Lung (tissue), 12 donors: Measurements from ENCODE around the gene LEO1. TPM values are rescaled to one million over a fixed set of nuclear protein-coding genes. Genes with fewer than 3 reads are reported as not detected.

ENCODE experiments used
- ATAC-seq: fragments of 200-7000 bp; cut with Tn5 transposase; one replicate; pipeline ENCODE4 v1.9.1; 2020; ENCODE audit warnings: moderate number of reproducible peaks; ENCODE audit not compliant: insufficient read depth, low FRiP score
- DNase-seq, 3 donors: peaks; one replicate each; pipeline ENCODE4 v3.0.0-alpha.2; 2013 to 2017
- H3K27ac ChIP-seq, 2 donors: one replicate each; pipeline ENCODE4 v1.5.1; 2013; ENCODE audit warnings: mild to moderate bottlenecking in 2 of 2, moderate library complexity in 2 of 2, control low read depth in 1 of 2, inconsistent platforms in 1 of 2, low read depth in 1 of 2, low read length in 1 of 2
- H3K27me3 ChIP-seq, 3 donors: one replicate each; pipeline ENCODE4 v1.5.1; 2013; ENCODE audit warnings: low read length in 2 of 3; ENCODE audit not compliant: control insufficient read depth in 3 of 3, insufficient read depth in 3 of 3
- H3K36me3 ChIP-seq, 4 donors: one replicate each; pipeline ENCODE4 v1.5.1; 2013; ENCODE audit warnings: low read length in 4 of 4, mild to moderate bottlenecking in 1 of 4, moderate library complexity in 1 of 4; ENCODE audit not compliant: control insufficient read depth in 4 of 4, insufficient read depth in 4 of 4
- H3K4me1 ChIP-seq, 5 donors: one replicate each; pipeline ENCODE4 v1.5.1; 2013; ENCODE audit warnings: low read length in 5 of 5, mild to moderate bottlenecking in 2 of 5, moderate library complexity in 1 of 5; ENCODE audit not compliant: control insufficient read depth in 5 of 5, insufficient read depth in 5 of 5
- H3K4me3 ChIP-seq: one replicate; pipeline ENCODE4 v1.5.1; 2013; ENCODE audit warnings: mild to moderate bottlenecking, control low read depth, moderate library complexity
- H3K9ac ChIP-seq, 2 donors: one replicate each; pipeline ENCODE4 v1.5.1; 2013; ENCODE audit warnings: low read length in 2 of 2, control low read depth in 1 of 2; ENCODE audit not compliant: insufficient read depth in 1 of 2
- H3K9me3 ChIP-seq, 4 donors: one replicate each; pipeline ENCODE4 v1.5.1; 2013; ENCODE audit warnings: low read length in 3 of 4, mild to moderate bottlenecking in 1 of 4, moderate library complexity in 1 of 4; ENCODE audit not compliant: control insufficient read depth in 4 of 4, insufficient read depth in 3 of 4
- WGBS, 2 donors: extraction: QIAGEN DNeasy Blood & Tissue Kit; methylation state at CpG; one replicate each; pipeline ENCODE4 v1.1.7; 2013; 5-methylcytosine and 5-hydroxymethylcytosine counted together
- polyA plus RNA-seq, 2 donors: library from polyadenylated mRNA; stranded (reverse); fragments of 200-250 nt; gene quantifications; one replicate each; pipeline ENCODE4 v1.2.1, GENCODE V29; 2013
- total RNA-seq, 2 donors: library from RNA; depleted of rRNA in 1 of 2; stranded (reverse); fragments of >200 nt in 1 of 2; gene quantifications; one replicate each; pipeline ENCODE4 v1.2.1, GENCODE V29; 2014 to 2021
- TF ChIP-seq, protein P1 (sequence below): IDR thresholded peaks from 2 replicates; pipeline ENCODE4 v1.5.1; 2012; ENCODE audit warnings: mild to moderate bottlenecking; ENCODE audit errors: control extremely low read depth, extremely low read depth
- donor health status: control.
- donor health status: control.
- donor health status: Bipolar disorder and iron deficiency.
- donor health status: healthy.
- donor health status: DM: yes; HTN: yes; CAD: no.

Gene LEO1
- total and polyA plus RNA-seq, 4 donors: 7.1 to 25.4 (median 12.3) TPM

- WGBS, 2 donors: 1% methylated on average over 67 to 100 of the region's 100 CpGs
- TF ChIP-seq, protein P1, sequence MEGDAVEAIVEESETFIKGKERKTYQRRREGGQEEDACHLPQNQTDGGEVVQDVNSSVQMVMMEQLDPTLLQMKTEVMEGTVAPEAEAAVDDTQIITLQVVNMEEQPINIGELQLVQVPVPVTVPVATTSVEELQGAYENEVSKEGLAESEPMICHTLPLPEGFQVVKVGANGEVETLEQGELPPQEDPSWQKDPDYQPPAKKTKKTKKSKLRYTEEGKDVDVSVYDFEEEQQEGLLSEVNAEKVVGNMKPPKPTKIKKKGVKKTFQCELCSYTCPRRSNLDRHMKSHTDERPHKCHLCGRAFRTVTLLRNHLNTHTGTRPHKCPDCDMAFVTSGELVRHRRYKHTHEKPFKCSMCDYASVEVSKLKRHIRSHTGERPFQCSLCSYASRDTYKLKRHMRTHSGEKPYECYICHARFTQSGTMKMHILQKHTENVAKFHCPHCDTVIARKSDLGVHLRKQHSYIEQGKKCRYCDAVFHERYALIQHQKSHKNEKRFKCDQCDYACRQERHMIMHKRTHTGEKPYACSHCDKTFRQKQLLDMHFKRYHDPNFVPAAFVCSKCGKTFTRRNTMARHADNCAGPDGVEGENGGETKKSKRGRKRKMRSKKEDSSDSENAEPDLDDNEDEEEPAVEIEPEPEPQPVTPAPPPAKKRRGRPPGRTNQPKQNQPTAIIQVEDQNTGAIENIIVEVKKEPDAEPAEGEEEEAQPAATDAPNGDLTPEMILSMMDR: no peak
- peaks cover 3 to 14% (median 8%) of the 10 kb centered on the region in 5 donors for H3K4me1 ChIP-seq
- H3K27ac ChIP-seq: peak overlapping the region; percentile 97 to 100
- peak overlapping the region; percentile 79 for H3K4me3 ChIP-seq
- no peaks in the 10 kb centered on the region for H3K36me3 ChIP-seq
- peak; percentile 74 for ATAC-seq
- DNase-seq: peak; percentile 79 to 83 (median 82)
- no peaks in the 10 kb centered on the region for H3K27me3 ChIP-seq
- H3K9me3 ChIP-seq: no peaks in the 10 kb centered on the region
- H3K9ac ChIP-seq: peak overlapping the region; percentile 48 to 67
These were observed 48.0 kb upstream of the LEO1 start for GRCh38 chr15:52019394-52020220.

DNA sequence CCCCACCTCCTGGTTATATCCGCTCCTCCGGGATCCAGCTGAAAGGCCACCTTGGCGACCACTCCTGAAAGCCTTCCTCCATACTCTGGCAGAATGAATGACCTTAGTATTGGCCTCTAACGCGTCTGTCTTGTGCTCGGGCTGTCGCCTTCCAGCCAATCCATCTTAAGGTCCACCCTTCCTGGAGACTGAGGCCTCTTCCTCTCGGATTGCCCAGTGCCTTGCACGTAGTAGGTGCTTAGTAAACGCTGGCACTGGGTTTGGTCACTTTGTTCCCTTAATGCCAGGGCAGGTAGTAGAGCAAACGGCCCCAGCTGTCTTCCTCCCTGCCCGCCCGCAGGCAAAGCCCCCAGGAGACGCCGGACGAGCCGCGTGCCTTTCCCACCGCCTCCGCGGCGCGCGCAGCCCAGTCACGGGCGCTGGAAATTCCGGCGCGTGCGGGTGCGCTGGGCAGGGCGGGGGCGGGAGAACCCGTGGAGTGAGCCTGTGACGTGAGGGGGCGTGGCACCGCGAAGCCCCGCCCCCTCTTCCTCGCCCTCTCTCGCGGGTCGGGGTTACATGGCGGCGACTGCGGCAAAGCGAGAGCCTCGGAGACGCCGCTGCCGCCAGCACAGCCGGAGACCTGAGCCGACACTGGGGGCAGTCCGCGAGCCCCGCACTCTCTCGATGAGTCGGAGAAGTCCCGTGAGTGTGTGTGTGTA, 47.3 kb upstream of the LEO1 start, which contains the start of gene MAPK6:
Gene MAPK6, plus strand, starts transcription at position 527 of the 701 bp plus-strand sequence. CDS start 27,242 bp downstream, outside the sequence.
- 4 to 7% methylated on average over 43 to 59 of the region's 59 CpGs for WGBS, 2 donors
- TF ChIP-seq, protein P1: no peak
- ATAC-seq (peak; percentile 90), DNase-seq (peak; percentile 94 to 97 (median 96))
- no peaks in the 10 kb centered on the region for H3K9me3 ChIP-seq
- H3K36me3 ChIP-seq: no peaks in the 10 kb centered on the region
- no peaks in the 10 kb centered on the region for H3K27me3 ChIP-seq
- H3K4me1 ChIP-seq: peaks cover 3 to 14% (median 8%) of the 10 kb centered on the region in 5 donors
- peak within 1 kb of the TSS; percentile 97 to 100 for H3K27ac ChIP-seq
- peak within 1 kb of the TSS; percentile 79 for H3K4me3 ChIP-seq
- H3K9ac ChIP-seq: peak within 1 kb of the TSS; percentile 48 to 88

- peaks cover 3 to 14% (median 8%) of the 10 kb centered on the region in 5 donors for H3K4me1 ChIP-seq
- 92% methylated on average over 7 of the region's 7 CpGs for WGBS, 2 donors
These were observed 46.7 kb upstream of the LEO1 start for GRCh38 chr15:52018244-52018643.

More at GRCh38 chr15:52018244-52018643, 46.7 kb upstream of the LEO1 start:
- no peak overlapping the region for H3K9ac ChIP-seq
- no peaks in the 10 kb centered on the region for H3K36me3 ChIP-seq
- no peaks in the 10 kb centered on the region for H3K9me3 ChIP-seq
- H3K27me3 ChIP-seq: no peaks in the 10 kb centered on the region
- DNase-seq (peak in 2 of 3 donors; percentile 10 to 17), ATAC-seq (no peak)
- H3K27ac ChIP-seq: peak overlapping the region in 1 of 2 donors; percentile 100
- H3K4me3 ChIP-seq: no peak overlapping the region
- TF ChIP-seq, protein P1: no peak
